HG02943 (cell line): ENCODE results near the gene VRK3.

ENCODE experiments used
- ATAC-seq: cut with Tn5 transposase; IDR thresholded peaks from one replicate; pipeline ENCODE4 v1.9.1; 2021; ENCODE audit warnings: mild to moderate bottlenecking, low read depth, moderate library complexity; ENCODE audit not compliant: unreplicated experiment

VRK3 gene

GRCh38 chr19:50036908-50037307 lies 11.7 kb upstream of the VRK3 start:
- ATAC-seq, result no peak

- ATAC-seq, result no peak
Measured at GRCh38 chr19:50030937-50031336, 5.8 kb upstream of the VRK3 start.

- no peak for ATAC-seq
Measured at GRCh38 chr19:50030225-50030624, 5.1 kb upstream of the VRK3 start.

GRCh38 chr19:50026550-50026906 lies 1.4 kb upstream of the VRK3 start:
- ATAC-seq, result no peak

- ATAC-seq, result peak; percentile 66
Measured at GRCh38 chr19:50025794-50026549, 800 bp upstream of the VRK3 start, which contains the start of gene ZNF473. Gene ZNF473, plus strand, starts transcription at chr19:50026005. Its CDS starts 5,078 bp downstream, at chr19:50031083.

- no peak for ATAC-seq
Measured at GRCh38 chr19:50024719-50025021, 502 bp downstream of the VRK3 start.

- ATAC-seq, result no peak
Measured at GRCh38 chr19:50022823-50023222, 2.3 kb downstream of the VRK3 start.

GRCh38 chr19:50020481-50020880 lies 4.7 kb downstream of the VRK3 start:
- no peak for ATAC-seq

- ATAC-seq, result no peak
Measured at GRCh38 chr19:50016225-50016807, 8.9 kb downstream of the VRK3 start.

GRCh38 chr19:50008532-50008931 lies 16.6 kb downstream of the VRK3 start:
- no peak for ATAC-seq

GRCh38 chr19:50007947-50008346 lies 17.2 kb downstream of the VRK3 start:
- no peak for ATAC-seq

GRCh38 chr19:50007170-50007569 lies 18.0 kb downstream of the VRK3 start:
- ATAC-seq, result no peak

- no peak for ATAC-seq
Measured at GRCh38 chr19:50005428-50005827, 19.7 kb downstream of the VRK3 start.

- no peak for ATAC-seq
Measured at GRCh38 chr19:50003810-50004419, 21.3 kb downstream of the VRK3 start.

- ATAC-seq, result no peak
Measured at GRCh38 chr19:50003254-50003788, 21.9 kb downstream of the VRK3 start.

GRCh38 chr19:50002386-50002960 lies 22.7 kb downstream of the VRK3 start:
- ATAC-seq, result no peak

GRCh38 chr19:50001775-50002174 lies 23.4 kb downstream of the VRK3 start:
- ATAC-seq, result no peak

GRCh38 chr19:50000841-50001557 lies 24.2 kb downstream of the VRK3 start:
- no peak for ATAC-seq

- ATAC-seq, result no peak
Measured at GRCh38 chr19:50000038-50000840, 24.9 kb downstream of the VRK3 start.
